Measurements from ENCODE around the gene SMC3.
A peak's percentile ranks its signal among the peaks of the same experiment; 100 is the strongest.

The SMC3 gene

DNA sequence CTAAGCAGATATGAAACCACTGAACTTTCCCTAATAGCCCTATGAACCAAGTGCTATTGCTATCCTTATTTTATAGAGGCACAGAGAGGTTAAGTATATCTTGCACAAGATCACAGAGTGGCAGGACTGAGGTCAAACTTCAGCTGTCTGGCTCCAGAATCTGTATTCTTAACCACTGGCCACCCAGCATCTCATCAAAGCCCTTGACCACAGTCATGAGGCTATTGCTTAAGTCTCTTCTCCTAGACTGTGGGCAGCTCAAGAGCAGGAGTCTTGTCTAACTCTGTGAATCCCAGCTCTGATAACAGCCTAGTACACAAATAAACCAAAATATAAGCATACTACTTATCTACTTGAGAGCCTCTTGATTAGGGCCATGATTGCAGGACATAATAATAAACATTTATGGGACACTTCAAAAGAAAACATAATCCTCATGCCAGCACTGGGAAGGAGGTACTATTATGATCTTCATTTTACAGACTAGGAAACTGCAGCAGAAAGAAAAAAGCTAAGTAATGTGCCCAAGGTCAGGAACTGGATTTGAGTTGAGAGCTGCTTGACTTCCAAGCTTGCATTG, 22.4 kb upstream of the SMC3 start:
- no peak for DNase-seq (ENCODE audit: low read depth in 1 of 2, low spot score in 1 of 2)

- no peak for DNase-seq (ENCODE audit: low read depth in 1 of 2, low spot score in 1 of 2)
Measured at GRCh38 chr10:110546077-110546476, 21.4 kb upstream of the SMC3 start.

GRCh38 chr10:110546499-110547110, 20.9 kb upstream of the SMC3 start:
- DNase-seq (ENCODE audit: low read depth in 1 of 2, low spot score in 1 of 2): no peak

DNA sequence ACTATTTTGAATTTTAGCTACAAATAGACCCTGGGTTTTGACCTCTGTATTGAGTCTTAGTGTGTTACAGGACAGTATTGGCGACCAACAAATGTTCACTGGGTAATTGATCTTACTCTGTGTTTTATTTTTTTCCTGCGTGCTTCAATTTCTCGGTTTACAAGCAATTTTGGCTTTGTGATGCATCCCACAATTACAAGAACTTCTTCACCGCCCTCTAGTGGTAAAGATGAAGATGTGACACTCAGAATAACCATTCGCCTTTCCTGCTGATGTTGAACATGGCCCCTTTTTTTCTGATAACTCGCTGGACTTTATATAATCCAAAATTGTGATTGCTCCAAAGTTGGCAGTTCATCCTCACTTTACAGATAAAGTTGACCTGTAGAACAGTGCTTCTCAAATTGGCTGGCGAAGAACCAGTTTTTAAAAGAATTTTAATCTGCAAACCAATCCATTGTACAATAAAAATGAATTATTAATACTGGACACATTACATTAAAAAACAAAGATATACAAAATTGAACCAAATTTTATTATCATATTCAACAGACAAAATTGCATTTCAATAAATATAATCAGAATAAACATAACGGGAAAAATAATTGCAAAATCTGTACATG, 20.2 kb upstream of the SMC3 start:
- no peak for DNase-seq (ENCODE audit: low read depth in 1 of 2, low spot score in 1 of 2)

- DNase-seq (ENCODE audit: low read depth in 1 of 2, low spot score in 1 of 2): no peak
Measured at GRCh38 chr10:110548002-110548401, 19.5 kb upstream of the SMC3 start.

DNA sequence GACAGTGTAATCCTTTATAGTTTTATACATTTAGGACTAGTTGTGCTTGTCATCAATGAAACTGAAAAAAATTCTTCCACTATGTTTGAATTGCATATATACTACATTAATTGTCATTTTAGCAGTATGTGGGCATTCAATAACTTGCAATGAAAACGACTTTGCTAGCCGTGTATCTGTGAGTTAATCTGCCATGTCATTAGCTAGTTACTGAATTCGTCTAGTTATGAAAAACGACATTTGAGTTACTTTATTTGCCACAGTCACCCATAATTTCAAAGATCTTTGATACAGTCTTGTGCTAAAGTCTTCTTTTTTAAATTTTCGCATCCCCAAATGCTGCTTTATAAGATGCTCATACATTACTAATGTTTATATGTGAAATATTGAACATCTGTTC, 18.3 kb upstream of the SMC3 start:
- no peak for DNase-seq (ENCODE audit: low read depth in 1 of 2, low spot score in 1 of 2)

DNA sequence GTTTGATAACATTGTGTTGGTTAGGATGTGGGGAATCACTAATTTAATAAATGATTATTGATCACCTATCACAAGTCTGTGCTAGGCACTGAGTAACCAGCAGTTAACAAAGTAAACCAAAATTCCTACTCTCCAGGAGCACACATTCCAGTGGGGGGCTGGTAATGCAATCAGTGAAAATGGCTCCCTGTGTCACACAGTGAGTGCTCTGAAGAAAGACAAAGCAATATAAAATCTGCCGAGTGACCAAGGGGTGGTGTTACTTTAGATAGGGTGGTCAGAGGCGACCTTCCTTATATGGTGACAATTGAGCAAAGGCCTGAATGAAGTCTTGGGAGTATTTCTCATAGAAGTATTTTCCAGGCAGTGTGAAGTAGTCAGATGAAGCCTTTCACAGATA, 13.6 kb upstream of the SMC3 start:
- no peak for DNase-seq (ENCODE audit: low read depth in 1 of 2, low spot score in 1 of 2)

GRCh38 chr10:110556296-110556695, 11.2 kb upstream of the SMC3 start:
- no peak for DNase-seq (ENCODE audit: low read depth in 1 of 2, low spot score in 1 of 2)

DNA sequence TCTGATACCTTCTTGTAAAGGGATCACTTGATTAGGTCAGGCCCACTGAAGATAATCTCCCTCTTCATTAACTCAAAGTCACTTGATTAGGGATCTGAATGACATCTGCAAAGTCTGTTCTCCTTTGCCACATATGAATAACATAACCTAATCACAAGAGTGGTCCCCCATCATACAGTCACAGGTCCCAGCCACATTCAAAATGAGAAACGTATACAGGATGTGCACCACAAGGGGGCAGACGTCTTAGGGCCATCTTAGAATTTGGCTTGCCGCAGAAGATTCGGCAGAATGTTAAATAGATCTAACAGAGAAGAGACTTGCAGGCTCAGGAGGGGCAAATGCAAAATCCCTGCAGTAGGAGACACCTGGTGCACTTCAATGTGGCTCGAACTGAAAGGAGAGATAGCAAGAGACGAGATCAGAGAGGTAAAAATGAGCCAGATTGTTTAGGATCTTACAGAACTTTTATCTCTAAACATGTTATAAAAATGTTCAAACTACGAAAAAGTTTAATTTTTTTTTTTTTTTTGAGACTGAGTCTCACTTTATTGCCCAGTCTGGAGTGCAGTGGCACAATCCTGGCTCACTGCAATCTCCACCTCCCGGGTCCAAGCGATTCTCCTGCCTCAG, 10.4 kb upstream of the SMC3 start:
- peak; percentile 34 to 50 for DNase-seq (ENCODE audit: low read depth in 1 of 2, low spot score in 1 of 2)

DNA sequence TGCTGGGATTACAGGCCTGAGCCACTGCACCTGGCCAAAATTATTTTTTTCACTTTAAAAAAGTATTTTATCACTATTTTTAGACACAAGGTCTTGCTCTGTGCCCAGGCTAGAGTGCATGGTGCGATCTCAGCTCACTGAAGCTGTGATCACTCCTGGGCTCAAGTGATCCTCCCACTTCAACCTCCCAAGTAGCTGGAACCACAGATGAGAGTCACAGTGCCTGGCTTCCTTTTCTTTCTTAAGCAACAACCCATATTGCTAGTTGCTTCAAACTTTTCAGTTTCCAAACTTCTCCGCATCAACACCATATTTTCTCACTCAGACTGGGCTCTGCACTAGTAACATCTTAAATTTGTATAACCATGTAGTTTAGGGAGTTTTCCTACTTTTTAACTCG, 9.5 kb upstream of the SMC3 start:
- no peak for DNase-seq (ENCODE audit: low read depth in 1 of 2, low spot score in 1 of 2)

DNA sequence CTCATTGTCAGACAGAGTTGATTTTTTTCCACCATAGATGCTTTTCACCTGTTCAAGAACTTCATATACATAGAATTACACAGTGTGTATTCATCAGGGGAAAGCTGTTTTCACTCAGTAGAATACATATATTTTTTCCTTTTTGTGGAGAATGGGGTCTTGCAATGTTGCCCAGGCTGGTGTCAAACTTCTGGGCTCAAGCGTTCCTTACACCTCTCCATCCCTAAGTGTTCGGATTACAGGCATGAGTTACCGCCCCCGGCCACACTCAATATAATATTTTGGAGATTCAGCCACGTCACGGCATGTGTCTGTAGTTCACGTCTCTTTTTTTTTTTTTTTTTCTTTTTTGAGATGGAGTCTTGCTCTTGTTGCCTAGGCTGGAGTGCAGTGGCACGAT, 7.5 kb upstream of the SMC3 start:
- DNase-seq (ENCODE audit: low read depth in 1 of 2, low spot score in 1 of 2): no peak

DNA sequence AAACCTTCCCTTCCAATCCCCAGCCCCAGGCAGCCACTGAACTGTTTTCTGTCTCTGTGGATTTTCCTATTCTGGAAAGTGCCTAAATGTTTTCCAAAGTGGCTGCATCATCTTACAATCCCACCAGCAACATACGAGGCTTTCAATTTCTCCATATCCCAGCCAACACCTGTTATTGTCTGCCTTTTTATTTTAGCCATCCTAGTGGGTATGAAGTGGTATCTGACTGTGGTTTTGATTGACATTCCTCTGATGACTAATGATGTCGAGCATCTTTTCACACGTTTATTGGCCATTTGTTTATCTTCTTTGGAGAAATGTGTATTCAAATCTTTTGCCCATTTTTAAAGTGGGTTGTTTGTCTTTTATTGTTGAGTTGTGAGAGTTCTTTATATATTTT, 6.2 kb upstream of the SMC3 start:
- DNase-seq (ENCODE audit: low read depth in 1 of 2, low spot score in 1 of 2): no peak

DNA sequence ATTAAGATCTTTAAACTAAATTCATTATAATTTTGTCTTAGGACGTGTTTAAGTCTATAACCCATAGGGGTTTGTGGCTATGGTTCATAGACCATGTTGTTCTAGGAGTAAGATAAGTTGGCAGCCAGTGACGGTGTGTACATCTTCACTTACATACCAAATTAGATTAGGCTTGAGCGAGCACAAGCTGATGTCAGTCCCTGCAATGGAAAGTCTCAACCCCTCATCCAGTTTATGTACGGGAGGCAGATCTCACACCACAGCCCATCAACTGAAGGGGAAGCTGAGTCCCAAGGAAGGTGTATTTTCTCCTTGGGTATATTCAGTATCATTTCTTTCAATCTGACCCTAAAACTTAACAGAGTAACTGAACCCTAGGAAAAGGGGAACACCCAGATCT, 5.1 kb upstream of the SMC3 start:
- DNase-seq (ENCODE audit: low read depth in 1 of 2, low spot score in 1 of 2): no peak

DNA sequence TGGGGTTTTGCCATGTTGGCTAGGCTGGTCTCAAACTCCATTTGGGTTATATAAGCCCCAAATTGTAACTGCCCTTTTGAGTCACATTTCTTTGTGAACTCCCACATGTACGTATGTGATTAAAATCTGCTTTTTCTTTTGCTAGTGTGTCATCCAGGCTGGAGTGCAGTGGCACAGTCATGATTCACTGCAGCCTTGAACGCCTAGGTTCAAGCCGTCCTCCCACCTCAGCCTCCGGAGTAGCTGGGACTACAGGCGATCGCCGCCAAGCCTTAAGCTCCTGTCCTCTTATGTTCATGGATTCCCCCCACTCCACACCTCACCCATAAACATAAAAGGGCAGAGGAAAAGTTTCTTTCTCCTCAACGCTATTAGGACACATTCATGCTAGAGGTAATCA, 4.4 kb upstream of the SMC3 start:
- DNase-seq (ENCODE audit: low read depth in 1 of 2, low spot score in 1 of 2): no peak

GRCh38 chr10:110566472-110567200, 859 bp upstream of the SMC3 start:
- DNase-seq (ENCODE audit: low read depth in 1 of 2, low spot score in 1 of 2): no peak

GRCh38 chr10:110568055-110568735, 700 bp downstream of the SMC3 start:
- DNase-seq (ENCODE audit: low read depth in 1 of 2, low spot score in 1 of 2): peak; percentile 12 to 36

DNA sequence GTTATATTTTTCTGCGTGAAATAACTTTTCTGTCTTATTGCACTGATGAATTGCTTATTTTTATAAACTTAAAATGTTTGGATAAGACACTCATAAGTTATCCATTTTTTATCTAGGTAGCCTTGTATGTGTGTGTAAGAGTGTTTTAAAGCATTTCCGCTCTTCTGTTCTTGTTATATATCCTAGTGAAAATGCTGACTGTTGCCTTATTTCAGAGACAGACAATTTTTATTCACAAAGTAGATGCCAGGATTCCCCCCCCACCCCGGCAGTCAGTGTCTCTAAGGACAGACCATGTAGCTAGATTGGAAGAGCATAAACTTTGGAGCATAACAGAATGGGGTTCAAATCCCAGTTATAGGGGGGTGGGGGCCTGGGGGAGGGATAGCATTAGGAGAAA, 1.6 kb downstream of the SMC3 start:
- no peak for DNase-seq (ENCODE audit: low read depth in 1 of 2, low spot score in 1 of 2)

DNA sequence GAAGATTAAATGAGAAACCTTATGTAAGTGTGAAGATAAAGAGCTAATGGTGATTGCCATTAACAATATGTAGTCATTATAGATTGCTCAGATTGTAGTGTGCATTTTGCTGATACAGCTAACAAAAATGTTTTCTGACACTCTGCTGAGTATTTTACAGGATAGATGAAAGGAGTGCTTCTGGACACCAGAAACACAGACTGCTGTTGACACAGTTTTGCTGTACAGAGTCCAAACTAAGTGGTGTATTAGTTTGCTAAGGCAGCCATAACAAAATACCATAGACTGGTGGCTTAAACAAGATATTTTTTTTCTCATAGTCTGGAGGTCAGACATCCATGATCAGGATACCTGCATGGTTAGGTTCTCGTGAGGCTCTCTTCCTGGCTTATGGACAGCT, 2.2 kb downstream of the SMC3 start:
- DNase-seq (ENCODE audit: low read depth in 1 of 2, low spot score in 1 of 2): no peak

DNA sequence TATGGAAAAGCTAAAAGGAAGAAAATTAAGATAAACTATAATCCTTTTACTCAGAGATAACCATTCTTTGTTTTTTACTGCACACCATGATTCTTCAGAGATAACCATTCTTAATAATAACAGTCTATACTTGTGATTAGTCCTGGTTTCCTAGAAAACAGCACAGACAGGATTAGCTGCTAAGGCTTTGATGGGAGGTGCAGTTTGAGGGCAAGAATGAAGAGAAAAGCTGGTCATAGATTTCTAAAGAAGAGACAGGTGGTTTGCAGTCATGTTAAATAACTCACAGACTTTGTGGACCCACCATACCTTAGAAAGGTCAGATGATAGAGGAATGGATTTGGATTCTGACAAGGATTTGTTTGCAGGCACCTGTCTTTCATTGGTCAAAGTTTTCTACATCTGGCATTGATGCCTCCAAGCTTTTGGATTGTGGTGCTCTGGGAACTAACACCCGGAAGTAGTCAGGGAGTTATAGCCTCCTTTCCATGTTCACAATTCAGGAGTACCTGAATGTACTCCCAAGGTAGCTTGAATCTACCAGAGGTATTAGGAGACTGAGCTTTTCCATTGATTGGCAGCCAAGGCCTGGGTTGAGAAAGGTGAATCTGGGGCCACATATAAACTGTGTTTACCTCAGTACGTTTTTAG, 3.7 kb downstream of the SMC3 start:
- no peak for DNase-seq (ENCODE audit: low read depth in 1 of 2, low spot score in 1 of 2)

DNA sequence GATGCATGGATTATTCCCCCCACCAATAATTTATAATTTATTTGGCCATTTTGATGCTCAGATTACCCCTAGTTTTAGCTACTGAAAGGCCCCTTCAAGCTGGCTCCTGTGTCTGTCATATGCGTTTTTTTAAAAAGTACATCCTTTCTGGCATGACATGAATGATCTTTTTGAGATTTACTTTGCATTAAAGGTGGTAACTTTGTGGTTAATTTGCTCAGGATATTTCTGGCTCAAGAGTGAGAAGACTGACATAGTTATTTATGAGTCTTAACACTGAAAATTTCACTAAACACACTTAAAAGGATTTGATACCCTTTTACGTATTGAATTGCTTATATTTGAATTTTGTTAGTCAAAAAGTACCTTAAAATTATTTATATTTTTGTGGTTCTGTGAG, 5.4 kb downstream of the SMC3 start:
- no peak for DNase-seq (ENCODE audit: low read depth in 1 of 2, low spot score in 1 of 2)

DNA sequence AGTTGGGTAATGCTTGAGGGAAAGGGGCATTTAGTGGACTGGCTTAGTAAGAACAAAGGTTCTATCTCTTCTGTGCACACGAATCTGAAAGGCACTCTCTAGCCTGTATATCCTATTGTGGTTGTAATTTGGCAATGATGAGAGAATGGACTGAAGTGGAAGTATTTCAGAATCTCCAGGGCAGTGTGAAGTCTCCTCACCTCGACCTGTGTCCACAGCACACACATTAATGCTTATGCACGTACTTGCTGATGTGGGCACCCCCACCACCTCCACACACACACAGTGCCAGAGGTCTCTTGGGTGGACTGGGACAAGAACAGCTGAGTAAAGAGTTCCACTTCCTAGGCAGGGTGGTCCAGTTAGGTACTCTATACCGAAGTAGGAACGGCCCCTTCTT, 6.9 kb downstream of the SMC3 start:
- DNase-seq (ENCODE audit: low read depth in 1 of 2, low spot score in 1 of 2): no peak

All from activated T-helper 1 cell treated with anti-CD3 and anti-CD28 coated beads, Interleukin-2, amount 50 U/mL, for 16 hours (primary cell).